Erythroblast (primary cell): Measurements from ENCODE around the gene RUNDC3A.

Experiments
- GATA1 ChIP-seq: IDR thresholded peaks from 2 replicates; pipeline ENCODE4 v1.6.1; 2011; ENCODE audit warnings: low read depth, mild to moderate bottlenecking, control low read depth, low read length, moderate library complexity
- POLR2A ChIP-seq: IDR thresholded peaks from 2 replicates; pipeline ENCODE4 v1.6.1; 2011; ENCODE audit warnings: mild to moderate bottlenecking, low read length

DNA sequence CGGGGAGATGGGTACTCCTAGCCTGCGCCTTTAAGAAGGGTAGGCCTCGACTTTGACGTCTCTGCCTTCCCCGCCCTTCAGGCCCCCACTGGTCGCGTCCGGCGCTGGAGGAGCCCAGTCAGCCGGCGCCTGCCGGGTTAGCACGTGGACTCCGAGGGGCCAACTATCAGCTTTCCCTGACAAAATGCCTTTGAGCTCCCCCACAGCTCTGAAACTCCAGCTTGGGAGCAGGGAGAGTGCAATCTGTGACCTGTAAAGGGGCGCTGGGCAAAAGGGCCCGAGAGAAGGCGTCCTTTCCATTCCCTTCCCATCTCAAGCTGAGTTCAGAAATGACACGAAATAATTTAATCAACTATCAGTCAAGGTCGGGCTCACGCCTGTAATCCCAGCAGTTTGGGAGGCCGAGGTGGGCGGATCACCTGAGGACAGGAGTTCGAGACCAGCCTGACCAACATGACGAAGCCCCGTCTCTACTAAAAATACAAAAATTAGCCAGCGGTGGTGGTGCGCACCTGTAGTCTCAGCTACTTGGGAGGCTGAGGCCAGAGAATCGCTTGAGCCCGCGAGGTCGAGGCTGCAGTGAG is 18.6 kb downstream of the RUNDC3A start:
- TF ChIP-seq POLR2A (no peak), GATA1 (no peak)
